ENCODE results near the gene SLAMF1. TPM values are rescaled to one million over a fixed set of nuclear protein-coding genes. Genes with fewer than 3 reads are reported as not detected.

The SLAMF1 gene
- total RNA-seq, 1 donor from 2014 or later: not detected

- H3K27ac Mint-ChIP-seq (ENCODE audit: unreplicated experiment): no peak overlapping the region
- no peaks in the 10 kb centered on the region for H3K4me1 Mint-ChIP-seq
- no peaks in the 10 kb centered on the region for H3K36me3 Mint-ChIP-seq (ENCODE audit: low read depth)
- no peak for TF ChIP-seq CTCF (conservative IDR thresholded peaks at IDR 0.05)
- no peak overlapping the region for H3K4me3 Mint-ChIP-seq
- no peak for DNase-seq (ENCODE audit: low read depth, low spot score)
- peaks cover 37% of the 10 kb centered on the region for H3K27me3 Mint-ChIP-seq (ENCODE audit: low read depth)
- no peaks in the 10 kb centered on the region for H3K9me3 Mint-ChIP-seq
These were observed 70.0 kb downstream of the SLAMF1 start for GRCh38 chr1:160576884-160577283.

- H3K9me3 Mint-ChIP-seq: no peaks in the 10 kb centered on the region
- H3K36me3 Mint-ChIP-seq (ENCODE audit: low read depth): no peaks in the 10 kb centered on the region
- H3K4me1 Mint-ChIP-seq: no peaks in the 10 kb centered on the region
- no peak for DNase-seq (ENCODE audit: low read depth, low spot score)
- TF ChIP-seq CTCF (conservative IDR thresholded peaks at IDR 0.05): no peak
- H3K4me3 Mint-ChIP-seq: no peak overlapping the region
- peaks cover 39% of the 10 kb centered on the region for H3K27me3 Mint-ChIP-seq (ENCODE audit: low read depth)
- no peak overlapping the region for H3K27ac Mint-ChIP-seq (ENCODE audit: unreplicated experiment)
These were observed 70.5 kb downstream of the SLAMF1 start for GRCh38 chr1:160576390-160576789.

- TF ChIP-seq CTCF (conservative IDR thresholded peaks at IDR 0.05): no peak
- no peak for DNase-seq (ENCODE audit: low read depth, low spot score)
- Mint-ChIP-seq H3K27me3 (ENCODE audit: low read depth) (peaks cover 40% of the 10 kb centered on the region), H3K9me3 (no peaks in the 10 kb centered on the region), H3K4me1 (no peaks in the 10 kb centered on the region), H3K27ac (ENCODE audit: unreplicated experiment) (no peak overlapping the region), H3K36me3 (ENCODE audit: low read depth) (no peaks in the 10 kb centered on the region), H3K4me3 (no peak overlapping the region)
These were observed 71.7 kb downstream of the SLAMF1 start for GRCh38 chr1:160575112-160575664.

- Mint-ChIP-seq H3K4me3 (no peak overlapping the region), H3K4me1 (no peaks in the 10 kb centered on the region), H3K9me3 (no peaks in the 10 kb centered on the region), H3K27ac (ENCODE audit: unreplicated experiment) (peak overlapping the region; percentile 1), H3K36me3 (ENCODE audit: low read depth) (no peaks in the 10 kb centered on the region), H3K27me3 (ENCODE audit: low read depth) (peaks cover 25% of the 10 kb centered on the region)
- TF ChIP-seq CTCF (conservative IDR thresholded peaks at IDR 0.05): no peak
- no peak for DNase-seq (ENCODE audit: low read depth, low spot score)
These were observed 76.0 kb downstream of the SLAMF1 start for GRCh38 chr1:160570840-160571239.

GRCh38 chr1:160569806-160570205 is 77.0 kb downstream of the SLAMF1 start:
- no peak overlapping the region for H3K4me3 Mint-ChIP-seq
- no peaks in the 10 kb centered on the region for H3K36me3 Mint-ChIP-seq (ENCODE audit: low read depth)

More at GRCh38 chr1:160569806-160570205, 77.0 kb downstream of the SLAMF1 start:
- Mint-ChIP-seq H3K9me3 (no peaks in the 10 kb centered on the region), H3K27ac (ENCODE audit: unreplicated experiment) (no peak overlapping the region), H3K27me3 (ENCODE audit: low read depth) (peaks cover 18% of the 10 kb centered on the region), H3K4me1 (no peaks in the 10 kb centered on the region)
- no peak for DNase-seq (ENCODE audit: low read depth, low spot score)
- TF ChIP-seq CTCF (conservative IDR thresholded peaks at IDR 0.05): no peak

Data from neural crest cell (in vitro differentiated cells).